Tongue (tissue), 2 donors: ENCODE measurements around the gene KCNAB1. TPM values are rescaled to one million over a fixed set of nuclear protein-coding genes. Genes with fewer than 3 reads are reported as not detected.
"Not testable (repeated sequence)": the region's sequence is repeated elsewhere in the genome, so short reads cannot be mapped to it uniquely, and the experiment has no call there.

Experiments used
- DNase-seq: peaks from one replicate; pipeline ENCODE4 v3.0.0-alpha.2; 2015
- total RNA-seq: library from RNA; depleted of rRNA; stranded (reverse); fragments of >200 nt; gene quantifications from one replicate; pipeline ENCODE4 v1.2.3, GENCODE V29; 2014

KCNAB1 gene
- 6.3 TPM for total RNA-seq

GRCh38 chr3:156120528-156121251, at the start of gene KCNAB1:
Gene KCNAB1, plus strand, starts transcription at chr3:156120578.
- DNase-seq: no peak

GRCh38 chr3:156071031-156071430, 49.3 kb upstream of the KCNAB1 start:
- DNase-seq: no peak

- not testable (repeated sequence) for DNase-seq
These were observed 47.3 kb upstream of the KCNAB1 start for GRCh38 chr3:156072950-156073657.

- no peak for DNase-seq
These were observed 30.3 kb upstream of the KCNAB1 start for GRCh38 chr3:156090126-156090525.

GRCh38 chr3:156093964-156094363, 26.4 kb upstream of the KCNAB1 start:
- DNase-seq: no peak

GRCh38 chr3:156094391-156094790, 26.0 kb upstream of the KCNAB1 start:
- no peak for DNase-seq

- not testable (repeated sequence) for DNase-seq
These were observed 24.7 kb upstream of the KCNAB1 start for GRCh38 chr3:156095652-156096051.

- no peak for DNase-seq
These were observed 21.8 kb upstream of the KCNAB1 start for GRCh38 chr3:156098437-156099035.

GRCh38 chr3:156099348-156099747, 21.0 kb upstream of the KCNAB1 start:
- DNase-seq: not testable (repeated sequence)

GRCh38 chr3:156099984-156100383, 20.4 kb upstream of the KCNAB1 start:
- DNase-seq: not testable (repeated sequence)

GRCh38 chr3:156102267-156102931, 18.0 kb upstream of the KCNAB1 start:
- DNase-seq: no peak

- no peak for DNase-seq
These were observed 13.5 kb upstream of the KCNAB1 start for GRCh38 chr3:156106721-156107373.

GRCh38 chr3:156107504-156107903, 12.9 kb upstream of the KCNAB1 start:
- DNase-seq: no peak

GRCh38 chr3:156108616-156109015, 11.8 kb upstream of the KCNAB1 start:
- no peak for DNase-seq

- no peak for DNase-seq
These were observed 10.4 kb upstream of the KCNAB1 start for GRCh38 chr3:156109989-156110388.

- no peak for DNase-seq
These were observed 6.1 kb downstream of the KCNAB1 start for GRCh38 chr3:156126467-156126866.

- no peak for DNase-seq
These were observed 10.9 kb downstream of the KCNAB1 start for GRCh38 chr3:156131241-156131640.

- DNase-seq: no peak
These were observed 11.4 kb downstream of the KCNAB1 start for GRCh38 chr3:156131799-156132198.

GRCh38 chr3:156132313-156132712, 11.9 kb downstream of the KCNAB1 start:
- no peak for DNase-seq

GRCh38 chr3:156133076-156133475, 12.7 kb downstream of the KCNAB1 start:
- no peak for DNase-seq

- no peak for DNase-seq
These were observed 15.7 kb downstream of the KCNAB1 start for GRCh38 chr3:156135921-156136638.

- DNase-seq: not testable (repeated sequence)
These were observed 17.0 kb downstream of the KCNAB1 start for GRCh38 chr3:156137397-156137796.
